GM15510 (cell line): ENCODE measurements around the gene DDX47.
A peak's percentile ranks its signal among the peaks of the same experiment; 100 is the strongest.

Experiments used
- POLR2A ChIP-seq: IDR thresholded peaks from 3 replicates; pipeline ENCODE4 v1.6.1; 2011; ENCODE audit warnings: borderline replicate concordance; ENCODE audit not compliant: insufficient read length; ENCODE audit errors: extremely low read depth

Gene DDX47

GRCh38 chr12:12813120-12814101, at the start of gene DDX47:
TSS of gene DDX47 (plus strand) at chr12:12813346. CDS start at chr12:12813368, 22 bp downstream.
- TF ChIP-seq POLR2A: peak; percentile 62

DNA sequence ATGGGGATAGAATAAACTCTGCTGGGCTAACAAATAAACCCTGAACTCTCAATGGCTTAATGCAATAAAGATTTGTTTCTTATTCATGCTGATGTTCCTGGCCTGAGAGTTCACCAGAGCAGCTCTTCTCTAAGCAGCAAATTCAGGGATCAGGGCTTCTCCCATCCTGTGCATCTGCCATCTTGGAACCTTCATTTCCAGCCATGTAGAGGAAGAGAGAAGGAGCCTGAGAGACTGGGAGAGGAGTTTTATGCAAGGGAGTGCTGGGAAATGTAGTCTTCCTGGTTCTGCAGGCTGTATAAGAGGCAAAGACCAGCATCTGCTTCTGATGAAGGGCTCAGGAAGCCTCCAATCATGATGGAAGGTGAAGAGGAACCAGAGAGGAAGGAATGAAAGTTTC, 48.3 kb upstream of the DDX47 start:
- no peak for TF ChIP-seq POLR2A

DNA sequence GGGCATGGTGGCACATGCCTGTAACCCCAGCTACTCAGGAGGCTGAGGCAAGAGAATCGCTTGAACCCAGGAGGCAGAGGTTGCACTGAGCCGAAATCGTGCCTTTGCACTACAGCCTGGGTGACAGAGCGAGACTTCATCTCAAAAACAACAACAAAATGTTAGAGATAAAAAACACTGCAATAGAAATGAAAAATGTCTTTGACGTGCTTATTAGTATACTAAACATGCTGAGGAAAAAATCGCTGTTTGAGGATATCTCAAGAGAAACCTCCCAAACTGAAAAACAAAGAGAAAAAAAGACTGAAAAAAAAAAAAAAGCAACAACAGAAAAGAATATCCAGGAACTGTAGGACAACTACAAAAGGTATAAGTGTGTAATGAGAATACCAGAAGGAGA, 42.9 kb upstream of the DDX47 start:
- no peak for TF ChIP-seq POLR2A

DNA sequence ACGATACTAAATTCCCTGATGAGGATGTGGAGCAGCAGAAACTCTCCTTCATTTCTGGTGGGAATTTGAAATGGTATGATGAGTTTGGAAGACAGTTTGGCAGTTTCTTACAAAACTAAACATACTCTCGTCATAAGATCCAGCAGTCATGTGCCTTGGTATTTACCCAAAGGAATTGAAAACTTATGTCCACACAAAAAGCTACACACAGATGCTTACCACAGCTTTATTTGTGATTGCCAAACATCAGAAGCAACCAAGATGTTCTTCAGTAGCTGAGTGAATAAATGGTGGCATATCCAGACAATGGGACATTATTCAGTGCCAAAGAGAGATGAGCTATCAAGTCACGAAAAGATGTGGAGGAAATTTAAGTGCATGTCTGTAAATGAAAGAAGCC, 38.4 kb upstream of the DDX47 start:
- no peak for TF ChIP-seq POLR2A

- no peak for TF ChIP-seq POLR2A
These were observed 36.9 kb upstream of the DDX47 start for GRCh38 chr12:12776261-12776660.

DNA sequence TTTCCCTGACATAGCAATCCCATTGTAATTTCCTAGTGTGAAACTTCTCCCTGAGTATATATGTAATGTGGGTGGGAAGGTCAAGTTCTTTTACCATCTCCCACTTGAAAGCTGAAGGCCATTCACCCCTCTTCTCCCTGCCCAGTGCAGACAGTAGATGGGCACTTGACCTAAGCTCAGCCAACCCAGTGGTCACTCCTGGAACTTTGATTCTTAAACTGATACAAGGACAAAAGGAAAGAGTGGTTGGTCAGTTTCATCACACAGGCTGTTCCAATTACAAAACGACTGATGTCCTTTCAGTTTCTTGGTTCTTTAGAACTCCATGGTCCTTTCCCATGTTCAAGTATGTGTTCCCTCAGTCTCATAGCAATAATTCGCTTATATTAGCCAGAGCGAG, 36.1 kb upstream of the DDX47 start:
- no peak for TF ChIP-seq POLR2A

- no peak for TF ChIP-seq POLR2A
These were observed 34.1 kb upstream of the DDX47 start for GRCh38 chr12:12779007-12779406.

GRCh38 chr12:12779529-12779928, 33.6 kb upstream of the DDX47 start:
- no peak for TF ChIP-seq POLR2A

GRCh38 chr12:12784116-12784515, 29.0 kb upstream of the DDX47 start:
- TF ChIP-seq POLR2A: no peak

- TF ChIP-seq POLR2A: no peak
These were observed 28.0 kb upstream of the DDX47 start, which contains the start of gene APOLD1 for GRCh38 chr12:12784911-12785814. TSS of gene APOLD1 (plus strand) at chr12:12785659. CDS start at chr12:12785692, 33 bp downstream.

- TF ChIP-seq POLR2A: no peak
These were observed 26.8 kb upstream of the DDX47 start for GRCh38 chr12:12786351-12786705.

- TF ChIP-seq POLR2A: peak; percentile 94
These were observed 26.2 kb upstream of the DDX47 start for GRCh38 chr12:12786706-12787601.

DNA sequence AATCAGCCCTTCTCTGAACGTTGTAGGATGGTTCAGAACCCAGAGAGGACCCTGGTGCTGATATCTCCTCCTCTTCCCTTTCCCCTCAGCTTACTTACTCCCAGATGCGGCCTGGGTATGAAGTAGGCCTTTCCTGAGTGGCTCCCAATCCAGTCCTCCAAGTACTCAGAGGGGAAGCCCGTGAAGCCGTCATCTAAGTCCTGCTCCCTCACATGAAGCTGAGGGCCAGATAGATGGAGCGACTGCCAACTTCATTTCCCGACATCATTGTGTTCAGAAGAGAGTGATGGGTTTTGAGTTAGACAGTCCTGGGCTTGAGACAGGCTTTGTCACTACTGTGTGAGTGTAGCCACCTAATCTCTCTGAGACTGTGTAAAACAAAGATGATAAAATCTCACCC, 25.0 kb upstream of the DDX47 start:
- TF ChIP-seq POLR2A: no peak

DNA sequence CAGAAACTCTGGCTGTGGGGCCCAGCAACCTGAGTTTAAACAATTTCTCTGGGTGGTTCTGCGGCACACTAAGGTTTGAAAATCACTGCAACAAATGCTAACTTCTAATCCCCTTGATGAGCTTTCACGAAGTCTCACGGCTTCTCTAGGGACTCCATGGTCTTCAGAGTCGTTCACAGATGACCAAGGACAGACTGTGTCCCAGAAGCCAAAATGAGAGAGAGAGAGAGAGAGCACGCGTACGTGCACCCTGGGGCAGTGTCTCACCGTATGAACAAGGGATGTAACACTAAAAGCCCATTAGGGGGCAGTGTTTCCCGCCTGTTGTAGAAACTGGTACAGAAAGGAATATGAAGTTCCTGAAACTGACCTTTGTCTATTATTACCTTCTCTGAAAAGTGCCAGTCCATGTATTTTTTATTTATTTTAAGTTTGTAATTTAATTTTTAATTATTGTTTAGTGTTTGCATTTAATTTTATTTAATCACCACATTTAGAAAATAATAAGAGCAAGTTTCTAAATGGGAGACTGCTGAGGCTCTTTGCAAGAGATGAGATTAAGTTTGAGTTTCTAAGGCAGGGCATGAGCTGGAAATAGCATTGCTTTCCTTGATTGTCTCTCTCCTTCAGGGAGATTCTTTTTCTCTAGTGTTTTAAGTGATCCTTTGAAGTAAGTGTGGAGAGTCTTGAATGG, 24.3 kb upstream of the DDX47 start:
- no peak for TF ChIP-seq POLR2A
